ENCODE data around the gene FYN.

FYN gene

DNA sequence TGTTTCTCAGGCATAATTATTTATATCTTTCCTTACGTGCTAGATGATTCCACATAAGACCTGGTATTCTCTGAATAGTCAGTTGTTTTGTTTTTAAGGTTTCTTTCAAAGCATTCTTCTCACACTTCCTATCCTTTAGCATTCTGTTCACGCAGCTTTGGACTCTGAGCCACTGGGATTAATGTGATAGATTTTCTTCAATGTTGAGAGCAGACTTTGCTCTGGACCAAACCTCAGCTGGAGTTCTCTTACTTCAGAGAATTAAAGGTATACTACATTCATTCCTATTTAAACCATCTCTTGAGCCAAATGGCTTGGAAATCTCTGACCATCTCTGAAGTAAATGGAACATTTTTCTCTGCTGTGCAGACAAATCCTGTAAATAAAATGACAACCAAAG lies 196.9 kb downstream of the FYN start:
- no peak for DNase-seq

DNA sequence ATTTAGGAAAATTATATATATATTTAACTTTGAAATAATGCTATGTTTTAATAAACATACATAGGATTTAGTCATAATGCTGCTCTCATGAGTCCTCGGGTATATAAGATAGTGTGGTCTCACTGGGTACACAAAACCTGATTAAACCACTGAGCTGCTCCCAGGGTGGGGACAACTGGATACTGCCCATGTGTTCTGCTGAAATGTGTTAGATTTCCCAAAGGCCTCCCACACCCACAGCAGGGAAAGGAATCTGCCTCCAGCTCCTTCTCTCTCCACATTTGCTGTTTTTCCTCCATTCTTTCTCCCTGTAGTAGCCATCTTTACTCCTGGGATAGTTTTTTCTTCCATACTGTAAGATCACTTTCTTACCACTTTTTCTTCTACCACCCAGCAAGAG lies 198.4 kb downstream of the FYN start:
- DNase-seq: no peak

DNA sequence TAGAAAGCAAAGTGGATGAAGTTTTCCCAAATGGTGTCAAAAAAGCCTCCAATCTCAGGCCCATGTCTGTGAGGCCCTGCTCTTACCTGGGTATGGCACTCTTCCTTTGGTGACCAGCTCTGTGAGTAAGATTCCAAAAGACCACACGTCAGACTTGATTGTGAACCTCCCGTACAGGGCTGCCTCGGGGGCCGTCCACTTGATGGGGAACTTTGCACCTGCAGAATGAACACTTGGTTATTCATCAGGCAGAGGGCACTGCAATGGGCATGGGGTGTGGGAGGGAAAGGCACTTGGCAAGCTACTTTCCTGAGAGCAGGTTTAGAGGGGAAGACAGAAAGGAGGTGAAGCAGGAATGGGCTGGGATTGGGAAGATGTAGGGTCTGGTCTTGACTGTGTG lies 198.8 kb downstream of the FYN start:
- no peak for DNase-seq

DNA sequence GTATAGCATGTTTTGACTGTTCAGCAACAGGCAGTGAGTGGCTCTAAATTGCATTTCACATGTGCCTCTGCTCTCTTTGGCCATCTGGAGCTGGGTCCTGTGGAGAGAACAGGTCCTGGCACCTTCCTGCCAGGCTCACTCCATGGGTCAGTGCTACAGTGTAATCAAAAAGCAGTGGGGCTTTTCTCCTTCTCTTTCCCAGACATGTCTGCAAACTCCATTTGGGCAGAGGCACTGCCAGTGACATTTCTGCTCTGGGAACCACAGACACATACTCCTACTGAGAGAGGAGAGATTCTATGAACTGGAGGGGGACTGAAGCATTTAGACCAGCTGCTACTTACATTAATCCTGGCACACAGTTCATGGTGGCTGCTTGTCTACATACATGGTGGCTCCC lies 199.3 kb downstream of the FYN start:
- no peak for DNase-seq

DNA sequence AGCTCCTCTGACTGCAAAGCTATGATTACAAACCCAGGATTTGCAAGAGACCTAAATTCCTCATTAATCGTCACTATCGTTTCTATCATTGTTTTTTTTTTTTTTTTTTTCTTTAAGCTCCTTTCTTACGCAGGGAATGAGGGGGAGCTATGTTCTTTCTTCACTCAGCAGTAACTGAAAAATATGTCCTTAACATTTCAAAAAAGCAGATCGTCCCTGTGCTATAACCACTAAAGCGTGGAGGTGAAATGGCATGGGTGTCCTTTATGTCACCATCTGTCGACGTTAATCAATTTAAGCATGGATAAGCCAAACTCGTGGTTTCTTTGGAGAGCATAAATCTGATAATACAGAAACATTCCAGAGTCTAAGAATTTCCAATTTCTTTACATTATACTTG lies 199.7 kb downstream of the FYN start:
- DNase-seq: no peak

DNA sequence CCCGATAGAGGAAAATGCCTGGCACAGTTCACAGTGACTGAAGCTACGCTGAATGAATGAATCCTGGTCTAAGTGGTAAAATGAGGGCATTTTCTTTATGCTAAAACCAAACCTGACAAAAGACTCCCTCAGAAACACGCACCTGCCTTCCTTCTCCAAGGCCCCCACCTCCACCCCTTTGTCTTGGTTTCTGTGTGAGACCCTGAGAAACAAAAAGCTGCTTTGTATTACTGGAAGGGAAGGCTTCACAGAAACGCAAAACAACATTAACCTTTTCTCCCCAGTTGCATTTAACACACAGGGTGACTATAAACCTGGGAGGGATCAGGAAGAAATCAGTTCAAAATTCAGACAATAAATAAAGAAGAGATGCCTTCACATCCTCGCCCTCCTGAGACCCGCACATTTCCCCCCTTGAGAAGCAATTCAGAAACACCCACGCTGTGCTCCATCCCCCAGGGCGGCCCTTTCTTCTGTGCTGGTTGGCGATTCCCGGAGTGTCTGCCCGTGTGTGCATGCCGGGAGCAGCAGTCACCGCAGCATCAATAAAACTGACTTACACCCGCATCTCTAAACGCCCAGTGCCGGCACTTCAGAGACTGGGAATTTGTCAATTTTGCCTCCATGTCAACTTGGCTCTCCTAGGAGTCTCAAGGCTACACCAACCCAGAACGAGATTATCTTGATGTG lies 200.3 kb downstream of the FYN start:
- DNase-seq: no peak

DNA sequence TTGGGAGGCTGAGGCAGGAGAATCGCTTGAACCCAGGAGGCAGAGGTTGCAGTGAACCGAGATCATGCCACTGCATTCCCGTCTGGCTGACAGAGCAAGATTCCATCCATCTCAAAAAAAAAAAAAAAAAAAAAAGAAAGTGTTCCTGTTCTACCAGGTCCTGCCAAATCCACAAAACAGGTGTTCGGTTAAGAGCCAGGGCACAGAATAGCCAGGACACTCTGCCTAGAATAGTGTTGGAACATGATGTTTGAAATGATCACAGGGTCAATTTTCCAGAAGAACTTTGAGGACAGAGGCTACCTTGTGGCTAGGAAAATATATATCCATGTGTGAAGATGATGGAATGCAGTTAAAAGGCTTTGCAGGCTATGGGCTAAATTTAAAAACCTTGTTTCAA lies 203.9 kb downstream of the FYN start:
- no peak for DNase-seq

DNA sequence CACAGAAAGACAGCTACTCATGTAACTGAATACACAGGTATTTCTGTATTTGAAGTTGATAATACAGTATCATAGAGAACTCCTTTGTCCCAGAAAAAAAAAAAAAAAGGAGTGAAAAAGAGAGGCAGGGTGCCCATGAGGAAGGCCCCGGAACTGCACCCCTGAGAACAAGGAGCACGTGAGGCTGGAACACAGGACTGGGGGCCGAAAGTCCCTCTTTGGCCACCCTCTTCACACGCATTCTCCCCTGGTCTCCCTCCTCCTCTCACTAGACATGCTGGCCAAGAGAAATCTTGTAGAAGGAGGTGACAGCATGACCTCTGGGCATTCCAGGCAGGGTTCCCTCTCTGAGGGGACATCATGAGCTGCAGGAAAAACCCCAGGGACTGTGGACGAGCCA lies 204.8 kb downstream of the FYN start:
- no peak for DNase-seq

DNA sequence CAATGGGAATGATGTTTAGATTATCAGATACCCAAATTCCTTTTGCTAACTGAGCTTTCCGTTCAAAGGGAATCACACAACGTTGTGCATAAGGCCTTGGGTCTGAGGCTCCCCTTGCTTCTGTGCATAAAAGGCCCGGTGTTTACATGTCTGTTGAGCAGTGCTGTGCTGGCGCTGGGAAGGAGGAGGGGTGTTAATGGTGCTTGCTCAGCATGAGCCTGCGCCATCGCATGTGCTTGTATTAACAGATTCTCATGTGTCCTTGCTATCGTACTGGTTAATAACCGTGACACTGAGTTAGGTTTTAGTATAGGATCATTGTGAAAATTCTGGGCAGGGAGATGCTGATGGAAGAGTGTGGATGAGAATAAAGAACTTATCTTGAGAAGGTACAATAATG lies 205.3 kb downstream of the FYN start:
- peak; percentile 2 for DNase-seq

DNA sequence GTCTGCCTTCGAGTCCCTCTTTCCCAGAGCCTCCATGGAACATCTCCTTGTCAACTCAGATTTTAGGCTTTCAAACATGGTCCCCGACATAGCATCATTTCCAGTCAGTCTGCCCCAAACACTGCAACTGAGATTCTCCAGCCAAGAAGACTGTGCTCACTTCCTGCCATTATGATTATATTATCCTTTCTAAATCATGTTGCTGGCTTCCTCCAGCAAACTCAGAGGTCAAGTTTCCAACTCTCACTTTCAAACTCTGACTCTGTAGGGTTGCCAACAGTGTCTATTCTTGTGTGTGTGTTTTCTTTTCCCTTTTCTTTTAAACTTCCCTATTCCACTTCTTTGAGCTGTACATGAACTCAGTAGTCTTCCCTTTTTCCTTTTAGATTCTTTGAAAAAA lies 206.4 kb downstream of the FYN start:
- no peak for DNase-seq

DNA sequence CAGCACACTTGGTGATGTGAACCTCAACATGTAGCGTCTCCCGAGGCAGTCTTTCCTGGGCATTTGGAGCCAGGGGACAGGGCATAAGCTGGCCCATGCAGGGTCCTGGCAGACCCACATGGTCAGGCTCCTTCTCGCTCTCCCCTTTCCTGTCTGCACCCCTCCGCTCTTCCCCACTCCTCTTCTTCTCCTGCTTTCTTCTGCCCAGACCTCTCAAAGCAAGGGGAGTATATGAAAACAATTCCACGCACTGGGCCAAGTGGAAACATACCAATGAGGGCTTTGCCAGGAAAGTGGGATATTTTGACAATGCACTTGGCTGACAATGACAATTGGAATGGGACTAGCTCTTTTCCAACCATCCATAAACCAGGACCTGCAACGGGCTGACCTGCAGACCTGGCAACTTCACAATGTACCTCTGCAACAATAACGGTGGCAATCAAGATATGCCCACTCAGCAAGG lies 208.7 kb downstream of the FYN start:
- no peak for DNase-seq

DNA sequence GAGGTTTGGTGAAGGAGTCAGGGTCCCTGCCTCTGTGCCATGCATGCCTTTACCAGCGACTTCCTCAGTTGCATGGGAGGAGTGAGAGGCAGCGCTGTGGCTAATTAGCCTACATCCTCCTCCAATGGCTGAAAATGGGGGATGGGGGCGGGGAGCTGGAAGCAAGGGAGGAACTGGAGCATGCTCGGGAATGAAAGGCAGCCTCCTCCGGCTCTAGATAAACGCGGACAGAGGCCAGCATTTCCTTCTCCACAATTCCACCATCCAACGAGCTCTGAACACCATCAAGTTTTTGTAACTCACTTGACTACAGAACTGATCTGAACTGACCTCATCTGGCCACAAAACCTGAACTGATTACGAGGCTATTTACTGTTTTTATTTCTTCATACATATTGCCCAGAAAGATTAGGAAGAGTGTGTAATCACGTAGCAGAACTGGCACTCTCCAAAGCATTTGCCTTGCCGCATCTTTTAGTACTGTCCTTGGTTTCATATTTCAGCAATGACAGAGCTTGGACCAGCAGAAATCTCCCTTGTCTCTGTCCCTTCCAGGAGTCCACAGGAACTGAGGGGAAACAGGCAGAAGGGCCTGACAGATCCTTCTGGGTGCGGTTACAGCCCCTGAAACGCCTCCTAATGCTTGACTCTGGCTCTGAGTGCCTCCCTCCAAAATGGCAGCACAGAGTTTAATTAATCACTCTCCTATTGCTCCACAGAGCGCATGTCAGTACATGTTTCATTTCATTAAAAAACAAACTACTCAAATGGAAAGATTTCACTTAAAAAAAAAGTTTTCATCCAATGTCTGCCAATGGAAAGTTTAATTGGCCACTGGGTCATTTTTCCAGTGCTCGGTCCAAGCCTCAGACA lies 209.3 kb downstream of the FYN start:
- DNase-seq: peak; percentile 7

DNA sequence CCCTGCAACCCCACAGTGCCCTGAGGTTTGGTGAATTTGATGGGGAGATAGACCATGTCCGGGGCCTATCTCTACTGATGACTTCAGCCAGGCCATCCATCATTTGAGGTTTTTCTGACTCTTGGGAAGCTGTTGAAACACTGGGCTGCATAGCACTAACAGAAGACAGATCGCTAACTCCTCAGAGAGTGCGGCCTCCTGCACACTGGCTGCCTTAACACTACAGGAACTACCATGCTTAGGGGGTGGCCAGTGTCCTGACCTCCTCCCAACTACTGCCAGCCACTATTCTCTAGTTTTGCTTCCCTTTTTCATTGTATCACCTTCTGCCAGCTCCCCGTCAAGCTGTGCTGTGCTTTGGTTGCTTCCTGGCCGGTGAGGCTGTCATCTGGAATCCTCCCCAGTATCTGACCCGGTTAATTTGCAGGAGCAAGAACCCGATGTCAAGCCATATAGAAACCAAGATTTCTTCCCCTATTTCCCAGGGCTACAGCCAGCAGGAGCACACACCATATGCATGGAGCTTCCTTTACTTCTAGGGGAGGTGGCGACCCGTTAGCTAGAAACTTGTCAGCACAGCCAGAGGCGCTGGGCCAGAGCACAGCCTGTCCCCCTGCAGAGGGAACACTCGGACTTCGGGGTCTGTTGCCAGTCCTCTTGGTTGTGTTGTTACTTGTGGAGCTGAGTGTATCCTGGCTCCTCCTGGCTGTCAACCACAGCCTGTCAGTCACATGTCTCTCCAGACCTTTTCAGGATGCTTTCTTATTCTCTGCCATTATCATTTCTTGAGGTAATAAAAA lies 210.3 kb downstream of the FYN start:
- no peak for DNase-seq

DNA sequence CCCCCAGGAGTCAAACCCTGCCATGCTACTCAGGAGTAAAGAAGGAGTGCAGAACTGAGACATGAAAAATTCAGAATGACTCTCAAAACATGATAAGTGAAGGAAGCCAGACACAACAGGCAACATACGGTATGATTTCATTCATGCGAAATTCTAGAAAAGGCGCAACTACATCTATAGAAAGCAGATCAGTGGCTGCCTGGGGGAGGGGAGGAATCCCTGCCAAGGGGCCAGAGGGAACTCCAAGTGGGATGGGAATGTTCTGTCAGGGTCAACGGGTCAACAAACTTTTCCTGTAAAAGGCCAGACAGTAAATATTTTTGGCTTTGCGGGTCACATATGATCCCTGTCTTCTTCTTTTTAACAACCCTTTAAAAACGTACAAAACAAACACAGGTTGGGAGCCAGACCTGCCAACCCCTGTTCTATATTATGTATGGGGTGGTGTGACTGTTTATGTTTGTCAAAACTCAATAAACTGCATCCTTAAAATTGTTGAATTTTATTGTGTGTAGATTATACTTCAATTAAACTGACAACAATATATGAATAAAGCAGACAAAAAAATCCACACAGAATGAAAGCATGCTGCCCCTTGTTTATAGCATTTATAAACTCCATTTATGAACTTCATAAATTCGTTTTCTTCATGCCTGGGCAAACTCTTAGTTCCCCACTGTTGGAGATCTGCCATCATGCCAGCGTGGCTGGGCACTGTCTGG lies 211.0 kb downstream of the FYN start:
- DNase-seq: no peak

DNA sequence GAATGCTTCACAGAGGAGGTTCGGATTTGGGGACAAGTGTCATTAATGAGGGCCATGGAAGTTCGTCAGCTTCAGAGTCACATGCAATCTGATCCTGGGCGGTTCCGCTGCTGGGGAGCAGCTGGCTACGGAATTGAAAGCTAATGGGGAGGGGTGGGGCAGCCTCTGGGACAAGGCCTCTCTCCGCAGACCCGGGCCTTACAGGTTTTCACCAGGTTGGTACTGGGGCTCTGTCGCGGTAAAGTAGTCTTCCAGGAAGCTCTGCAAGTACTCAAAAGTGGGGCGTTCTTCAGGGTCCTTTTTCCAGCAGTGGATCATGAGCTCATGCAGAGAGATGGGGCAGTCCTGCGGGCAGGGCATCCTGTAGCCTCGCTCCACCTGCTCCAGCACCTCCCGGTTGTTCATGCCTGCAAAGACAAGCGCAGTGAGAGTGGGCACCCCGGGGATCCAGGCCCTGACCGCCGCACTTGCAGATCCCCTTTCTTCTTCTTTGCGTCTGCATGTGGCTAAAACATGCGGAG lies 211.7 kb downstream of the FYN start:
- peak; percentile 11 for DNase-seq

DNA sequence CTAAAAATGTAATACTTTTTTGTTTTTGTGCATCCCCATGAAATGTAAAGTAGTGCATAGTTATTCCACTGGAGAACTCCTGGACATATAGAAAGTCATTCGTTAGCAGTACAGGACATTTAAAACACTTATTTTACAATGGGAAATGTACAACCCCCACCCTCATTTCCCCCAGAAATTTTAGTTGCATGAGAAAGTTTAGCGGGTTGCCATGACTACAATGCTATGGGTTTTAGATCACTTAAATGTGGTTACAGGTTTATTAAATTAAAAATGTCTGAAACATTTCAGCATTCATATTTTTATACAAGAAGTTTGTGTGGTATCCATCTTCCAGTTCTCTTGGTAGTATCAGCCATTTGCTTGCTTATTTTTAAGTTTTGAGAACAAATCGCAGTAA lies 212.7 kb downstream of the FYN start:
- DNase-seq: no peak

DNA sequence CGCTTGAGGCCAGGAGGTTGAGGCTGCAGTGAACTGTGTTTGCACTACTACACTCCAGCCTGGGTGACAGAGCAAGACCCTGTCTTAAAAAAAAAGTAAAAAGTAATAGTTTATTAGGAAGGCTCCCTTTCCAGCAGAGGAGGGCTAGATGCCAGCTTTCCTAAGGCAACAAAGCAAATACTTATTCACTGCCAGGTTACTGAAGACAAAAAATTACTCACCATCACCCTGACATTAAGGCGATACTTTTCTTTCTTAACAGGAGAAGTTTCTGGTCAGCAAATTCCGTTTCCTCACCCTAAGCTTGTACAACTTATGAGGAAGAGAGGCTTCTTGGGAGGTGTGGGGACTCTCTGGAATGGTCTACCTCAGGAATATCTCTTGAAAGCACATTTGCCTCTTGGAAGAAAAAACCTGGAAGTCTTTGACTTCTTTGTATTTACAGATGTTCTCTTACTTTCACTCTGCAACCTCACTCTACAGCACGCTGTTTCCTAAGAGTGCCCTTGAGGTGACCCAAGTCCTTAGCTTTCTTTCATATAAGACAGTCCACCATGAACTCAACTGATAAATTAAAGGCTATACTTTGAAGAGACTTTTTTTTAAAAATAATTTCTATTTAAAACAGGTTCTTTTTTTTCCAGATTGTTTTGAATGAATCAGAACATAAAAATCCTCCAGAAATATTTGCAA lies 214.6 kb downstream of the FYN start:
- no peak for DNase-seq

DNA sequence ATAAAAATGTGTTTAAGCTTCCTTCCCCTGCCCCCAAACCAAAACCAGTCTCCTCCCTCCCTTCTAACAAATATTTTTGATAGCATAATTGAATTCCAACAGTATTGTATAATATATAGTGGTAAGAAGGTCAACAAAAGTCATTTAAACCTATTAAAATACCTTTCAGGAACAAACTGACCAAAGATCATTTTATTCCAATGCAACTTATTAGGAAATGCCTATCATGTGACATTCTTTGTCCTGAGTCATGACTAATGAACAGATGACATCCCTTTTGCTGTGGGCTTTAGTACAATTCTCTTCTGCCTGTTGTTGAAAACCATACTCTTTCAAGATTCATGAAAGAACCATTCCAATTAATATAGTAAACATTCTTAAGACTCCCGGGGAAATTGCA lies 216.1 kb downstream of the FYN start:
- DNase-seq: no peak

DNA sequence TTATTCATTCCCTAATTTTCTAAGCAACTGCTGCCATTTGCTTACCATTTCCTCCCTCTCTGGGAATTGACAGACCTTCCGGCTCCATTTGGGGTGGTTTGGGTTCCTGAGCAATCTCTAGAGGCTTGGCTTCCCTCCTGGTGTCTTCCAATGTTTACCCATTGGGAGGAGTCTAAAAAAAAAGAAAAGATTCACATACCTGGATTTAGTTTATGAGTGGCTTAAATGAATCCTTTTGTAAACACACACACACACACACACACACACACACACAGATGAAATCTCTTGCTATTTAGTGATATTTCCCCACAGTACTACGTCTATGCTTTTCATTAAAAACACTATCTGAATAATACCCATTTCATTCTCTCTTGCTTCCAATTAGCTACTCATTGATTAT lies 219.3 kb downstream of the FYN start:
- no peak for DNase-seq

DNA sequence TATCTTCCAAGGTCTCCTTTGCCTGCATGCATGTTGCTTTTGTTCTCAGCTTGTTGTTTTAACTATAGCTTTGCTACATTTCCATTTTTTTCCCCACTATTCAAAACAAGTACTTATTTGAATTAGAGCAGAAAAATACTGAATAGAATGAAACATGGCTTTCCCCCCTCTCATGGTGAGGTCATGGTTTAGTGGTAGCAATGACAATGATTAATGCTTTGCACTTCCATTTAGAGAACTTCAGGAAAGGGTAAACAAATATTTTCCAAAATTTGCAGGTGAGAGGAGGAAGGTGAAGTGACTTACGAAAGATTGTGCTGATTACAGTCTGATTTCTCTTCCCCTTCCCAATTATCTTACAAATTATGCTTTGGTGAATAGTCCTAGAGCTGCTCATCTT lies 219.8 kb downstream of the FYN start:
- no peak for DNase-seq

DNA sequence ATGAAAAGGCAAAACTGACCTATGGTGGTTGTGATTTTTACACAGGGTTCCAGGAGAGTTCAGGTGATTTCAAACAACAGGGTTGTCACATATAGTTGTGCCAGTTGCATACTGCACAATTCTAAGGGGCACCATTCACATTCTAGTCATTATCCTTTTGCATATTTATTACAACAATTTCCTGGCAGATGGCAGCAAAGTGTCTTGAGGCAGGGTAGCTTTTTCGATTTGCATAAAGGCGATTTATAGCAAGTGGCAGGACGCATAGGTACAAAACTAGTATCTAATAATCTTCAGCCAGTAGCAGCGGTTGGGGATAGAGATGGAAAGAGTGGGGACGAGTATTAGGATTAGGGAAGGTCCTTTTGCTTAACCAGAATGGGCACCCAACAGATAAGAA lies 221.1 kb downstream of the FYN start:
- DNase-seq: no peak

All from NCI-H510A treated with DMSO at 0.1 percent for 48 hours (cell line).